ENCODE results near the gene MCMBP.

- no peak for TF ChIP-seq EZH2 (IDR thresholded peaks at IDR 0.05; ENCODE audit: insufficient read depth, poor library complexity, severe bottlenecking)
- TF ChIP-seq EZH2phosphoT487 (IDR thresholded peaks at IDR 0.05; ENCODE audit: insufficient read depth, low read depth), result no peak
These were observed 69.4 kb downstream of the MCMBP start for GRCh38 chr10:119803264-119803663.
